GM08714 (cell line): ENCODE measurements around the gene GFY.
A peak's percentile ranks its signal among the peaks of the same experiment; 100 is the strongest.
"Not testable (repeated sequence)": the region's sequence is repeated elsewhere in the genome, so short reads cannot be mapped to it uniquely, and the experiment has no call there.

Experiments
- H3K4me3 ChIP-seq: fragments of 200-500 bp; sonication (Bioruptor generic); 2 replicates; pipeline ENCODE4 v1.5.1; 2014; ENCODE audit warnings: mild to moderate bottlenecking, low read length, inconsistent platforms
- ZNF274 ChIP-seq: IDR thresholded peaks from 2 replicates; pipeline ENCODE4 v1.6.1; 2012; ENCODE audit warnings: mild to moderate bottlenecking, low read depth, low read length

GFY gene

DNA sequence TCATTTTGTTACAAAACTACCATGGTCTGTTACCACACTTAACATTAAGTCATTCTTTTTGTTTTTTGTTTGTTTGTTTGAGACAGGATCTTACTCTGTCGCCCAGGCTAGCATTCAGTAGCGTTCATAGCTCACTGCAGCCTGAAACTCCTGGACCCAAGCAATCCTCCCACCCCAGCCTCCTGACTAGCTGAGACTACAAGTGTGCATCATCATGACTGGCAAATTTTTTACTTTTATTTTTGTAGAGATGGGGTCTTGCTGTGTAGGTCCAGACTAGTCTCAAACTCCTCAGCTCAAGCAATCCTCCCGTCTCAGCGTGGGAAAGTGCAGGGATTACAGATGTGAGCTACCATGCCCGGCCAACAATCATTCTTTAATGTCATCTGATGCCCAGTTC, 31.1 kb downstream of the GFY start:
- no peak for TF ChIP-seq ZNF274

DNA sequence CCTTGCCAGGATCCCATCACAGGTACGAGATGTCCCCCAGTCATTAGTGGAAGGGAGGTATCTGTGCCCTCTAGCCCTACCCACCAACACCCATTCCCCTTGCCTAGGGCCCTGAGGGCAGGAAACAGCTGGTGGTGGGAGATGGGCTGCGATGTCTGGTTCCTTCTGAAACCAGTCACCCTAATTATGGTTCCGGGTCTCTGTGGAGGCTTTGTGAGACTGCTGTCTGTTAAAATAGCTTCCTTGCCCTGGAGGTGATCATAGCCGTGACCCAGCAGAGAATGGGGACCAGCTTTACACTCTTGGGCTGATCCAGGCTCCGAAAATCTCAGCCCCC, 33.3 kb downstream of the GFY start:
- no peak for TF ChIP-seq ZNF274
- no peak overlapping the region for H3K4me3 ChIP-seq

More for the DNA sequence above, 31.1 kb downstream of the GFY start:
- H3K4me3 ChIP-seq, result no peak overlapping the region

DNA sequence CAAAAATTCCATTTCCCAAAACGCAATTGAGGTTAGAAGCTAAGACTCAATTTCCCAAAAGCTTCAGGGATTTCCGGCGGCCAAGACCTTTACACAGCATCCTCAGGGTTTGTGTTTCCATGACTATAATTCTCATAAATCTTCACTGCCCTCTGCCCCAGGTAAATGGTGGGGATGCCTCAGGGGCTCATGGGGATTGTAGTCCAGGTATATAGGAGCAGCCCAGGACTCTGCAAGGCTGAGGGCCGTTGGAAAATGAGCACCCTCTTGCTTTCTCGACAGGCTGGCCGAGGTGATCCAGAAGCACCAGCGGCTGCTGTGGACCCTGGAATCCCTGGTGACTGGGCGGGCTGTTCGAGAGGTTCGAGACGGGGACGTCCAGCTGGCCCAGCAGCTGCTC, 34.2 kb downstream of the GFY start:
- no peak for TF ChIP-seq ZNF274
- no peak overlapping the region for H3K4me3 ChIP-seq

DNA sequence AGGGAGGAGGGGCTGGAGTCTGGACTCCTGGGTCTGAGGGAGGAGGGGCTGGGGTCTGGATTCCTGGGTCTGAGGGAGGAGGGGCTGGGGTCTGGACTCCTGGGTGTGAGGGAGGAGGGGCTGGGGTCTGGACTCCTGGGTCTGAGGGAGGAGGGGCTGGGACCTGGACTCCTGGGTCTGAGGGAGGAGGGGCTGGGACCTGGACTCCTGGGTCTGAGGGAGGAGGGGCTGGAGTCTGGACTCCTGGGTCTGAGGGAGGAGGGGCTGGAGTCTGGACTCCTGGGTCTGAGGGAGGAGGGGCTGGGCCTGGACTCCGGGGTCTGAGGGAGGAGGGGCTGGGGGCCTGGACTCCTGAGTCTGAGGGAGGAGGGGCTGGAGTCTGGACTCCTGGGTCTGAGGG, 35.9 kb downstream of the GFY start:
- H3K4me3 ChIP-seq, result not testable (repeated sequence)

DNA sequence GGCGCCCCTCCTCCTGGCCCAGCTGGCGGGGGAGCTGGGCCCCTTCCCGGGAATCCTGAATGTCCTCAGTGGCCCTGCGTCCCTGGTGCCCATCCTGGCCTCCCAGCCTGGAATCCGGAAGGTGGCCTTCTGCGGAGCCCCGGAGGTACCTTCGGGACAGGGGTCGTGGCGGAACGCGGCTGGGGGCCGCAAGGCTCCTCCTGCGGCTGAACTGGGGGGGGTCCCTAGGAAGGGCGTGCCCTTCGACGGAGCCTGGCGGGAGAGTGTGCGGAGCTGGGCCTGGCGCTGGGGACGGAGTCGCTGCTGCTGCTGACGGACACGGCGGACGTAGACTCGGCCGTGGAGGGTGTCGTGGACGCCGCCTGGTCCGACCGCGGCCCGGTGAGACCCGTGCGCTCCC, 36.5 kb downstream of the GFY start:
- no peak for TF ChIP-seq ZNF274
- no peak overlapping the region for H3K4me3 ChIP-seq

DNA sequence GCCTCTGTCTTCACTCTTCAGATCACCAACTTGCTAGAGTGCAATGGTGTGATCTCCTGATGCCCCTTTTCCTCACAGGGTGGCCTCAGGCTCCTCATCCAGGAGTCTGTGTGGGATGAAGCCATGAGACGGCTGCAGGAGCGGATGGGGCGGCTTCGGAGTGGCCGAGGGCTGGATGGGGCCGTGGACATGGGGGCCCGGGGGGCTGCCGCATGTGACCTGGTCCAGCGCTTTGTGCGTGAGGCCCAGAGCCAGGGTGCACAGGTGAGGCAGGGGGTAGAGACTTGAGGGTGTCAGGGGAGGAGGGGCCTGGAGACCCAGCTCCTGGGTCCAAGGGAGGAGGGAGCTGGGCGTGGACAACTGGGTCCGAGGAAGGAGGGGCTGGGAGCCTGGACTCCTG, 37.3 kb downstream of the GFY start:
- H3K4me3 ChIP-seq, result no peak overlapping the region
- no peak for TF ChIP-seq ZNF274

DNA sequence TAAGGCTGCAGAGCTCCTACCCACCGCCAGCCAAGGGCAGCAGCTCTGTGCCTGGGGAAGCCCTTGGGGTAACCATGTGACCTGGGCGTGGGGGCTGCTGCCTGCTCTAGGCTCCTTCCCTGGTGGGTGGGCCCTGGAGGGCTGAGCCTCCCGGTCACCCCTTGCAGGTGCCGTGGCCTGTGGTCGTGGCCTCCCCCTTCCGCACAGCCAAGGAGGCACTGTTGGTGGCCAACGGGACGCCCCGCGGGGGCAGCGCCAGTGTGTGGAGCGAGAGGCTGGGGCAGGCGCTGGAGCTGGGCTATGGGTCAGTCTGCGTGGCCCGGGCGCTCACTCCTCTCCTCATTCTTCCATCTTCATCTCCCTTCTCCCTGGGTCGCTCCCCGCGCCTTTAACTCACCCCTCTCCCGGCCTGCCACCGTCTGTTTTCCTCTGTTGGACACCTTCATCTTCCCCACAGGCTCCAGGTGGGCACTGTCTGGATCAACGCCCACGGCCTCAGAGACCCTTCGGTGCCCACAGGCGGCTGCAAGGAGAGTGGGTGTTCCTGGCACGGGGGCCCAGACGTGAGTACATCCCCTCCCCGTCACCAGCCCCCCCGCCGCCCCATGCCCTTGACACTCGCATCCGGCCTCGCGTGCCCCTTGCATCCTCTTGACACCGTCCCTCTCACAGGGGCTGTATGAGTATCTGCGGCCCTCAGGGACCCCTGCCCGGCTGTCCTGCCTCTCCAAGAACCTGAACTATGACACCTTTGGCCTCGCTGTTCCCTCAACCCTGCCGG, 39.0 kb downstream of the GFY start:
- H3K4me3 ChIP-seq, result no peak overlapping the region
- TF ChIP-seq ZNF274, result no peak

DNA sequence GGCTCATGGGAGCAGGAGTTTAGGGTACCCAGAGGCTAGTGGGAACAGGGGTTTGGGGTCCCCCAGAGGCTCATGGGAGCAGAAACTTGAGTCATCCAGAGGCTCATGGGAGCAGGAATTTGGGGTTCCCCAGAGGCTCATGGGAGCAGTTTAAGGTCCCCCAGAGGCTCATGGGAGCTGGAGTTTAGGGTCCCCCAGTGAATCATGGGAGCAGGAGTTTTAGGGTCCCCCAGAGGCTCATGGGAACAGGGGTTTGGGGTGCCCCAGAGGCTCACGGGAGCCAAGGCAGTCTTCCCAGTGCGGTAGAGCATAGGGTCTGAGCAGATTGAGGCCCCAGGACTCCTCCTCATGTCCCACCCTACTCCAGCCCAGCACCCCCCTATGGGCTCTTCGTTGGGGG, 40.2 kb downstream of the GFY start:
- no peak for TF ChIP-seq ZNF274
- H3K4me3 ChIP-seq, result no peak overlapping the region

DNA sequence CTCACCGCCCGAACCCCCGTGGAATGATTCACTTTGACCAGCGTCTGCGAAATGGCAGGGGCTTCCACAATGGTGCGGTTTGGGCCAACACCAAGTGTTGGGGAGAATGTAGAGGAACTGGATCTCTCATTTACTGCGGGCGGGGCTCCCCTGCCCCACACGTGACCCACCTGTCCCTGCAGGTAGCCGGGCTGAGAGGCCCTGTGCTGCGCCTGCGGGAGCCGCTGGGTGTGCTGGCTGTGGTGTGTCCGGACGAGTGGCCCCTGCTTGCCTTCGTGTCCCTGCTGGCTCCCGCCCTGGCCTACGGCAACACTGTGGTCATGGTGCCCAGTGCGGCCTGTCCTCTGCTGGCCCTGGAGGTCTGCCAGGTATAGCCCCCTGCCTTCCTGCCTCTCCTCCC, 43.0 kb downstream of the GFY start:
- no peak overlapping the region for H3K4me3 ChIP-seq
- TF ChIP-seq ZNF274, result no peak

DNA sequence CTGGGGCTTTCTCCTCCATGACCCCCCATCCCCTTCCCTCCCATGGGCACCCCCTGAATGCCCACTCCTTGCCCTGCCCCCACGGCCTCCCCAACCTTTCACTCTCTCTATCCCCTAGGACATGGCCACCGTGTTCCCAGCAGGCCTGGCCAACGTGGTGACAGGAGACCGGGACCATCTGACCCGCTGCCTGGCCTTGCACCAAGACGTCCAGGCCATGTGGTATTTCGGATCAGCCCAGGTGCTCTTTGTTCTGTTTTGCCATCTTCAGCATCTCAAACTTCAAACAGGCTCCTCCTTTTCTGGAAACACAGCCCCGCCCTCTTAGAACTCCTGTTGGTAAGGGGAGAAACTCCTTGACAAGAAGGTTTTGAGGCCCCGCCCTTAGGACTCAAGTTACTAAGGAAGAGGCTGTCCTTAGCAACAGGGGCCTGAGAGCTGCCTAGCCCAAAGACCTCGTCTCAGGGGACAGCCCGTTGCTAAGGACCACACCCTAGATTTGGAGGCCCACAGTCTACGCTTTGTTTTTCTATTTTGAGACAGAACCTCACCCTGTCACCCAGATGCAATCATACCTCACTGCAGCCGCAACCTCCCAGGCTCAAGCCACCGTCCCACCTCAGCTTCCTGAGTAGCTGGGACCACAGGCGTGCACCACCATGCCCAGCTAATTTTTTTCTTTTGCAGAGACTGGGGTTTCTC, 43.7 kb downstream of the GFY start:
- H3K4me3 ChIP-seq, result no peak overlapping the region

DNA sequence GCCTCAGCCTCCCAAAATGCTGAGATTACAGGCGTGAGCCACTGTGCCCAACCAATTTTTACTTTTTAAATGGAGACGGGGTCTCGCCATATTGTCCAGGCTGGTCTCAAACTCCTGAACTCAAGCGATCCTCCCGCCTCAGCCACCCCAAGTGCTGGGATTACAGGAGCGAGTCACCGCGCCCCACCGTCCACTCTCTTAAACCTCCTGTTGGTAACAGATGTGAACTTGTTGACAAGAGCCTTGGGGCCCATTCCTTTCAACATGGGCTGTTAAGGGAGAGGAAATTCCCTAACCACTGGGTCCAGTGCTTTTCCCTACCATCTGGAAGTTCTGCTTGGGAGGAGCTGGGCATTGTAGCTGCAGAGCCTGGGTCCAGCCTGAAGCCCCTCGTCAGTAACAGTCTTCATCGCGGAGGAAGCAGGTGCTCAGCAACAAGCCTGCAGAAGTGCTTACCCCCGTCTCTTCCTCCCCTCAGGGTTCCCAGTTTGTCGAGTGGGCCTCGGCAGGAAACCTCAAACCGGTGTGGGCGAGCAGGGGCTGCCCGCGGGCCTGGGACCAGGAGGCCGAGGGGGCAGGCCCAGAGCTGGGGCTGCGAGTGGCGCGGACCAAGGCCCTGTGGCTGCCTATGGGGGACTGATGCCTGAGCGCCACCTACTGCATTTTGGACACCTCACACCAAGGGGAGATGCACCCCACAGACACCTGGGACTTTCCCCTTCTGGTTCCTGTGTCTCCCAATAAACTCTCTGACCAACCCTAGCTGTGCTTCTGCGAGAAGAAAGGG, 44.8 kb downstream of the GFY start:
- no peak overlapping the region for H3K4me3 ChIP-seq
- no peak for TF ChIP-seq ZNF274

More for the DNA sequence above, 43.7 kb downstream of the GFY start:
- no peak for TF ChIP-seq ZNF274

DNA sequence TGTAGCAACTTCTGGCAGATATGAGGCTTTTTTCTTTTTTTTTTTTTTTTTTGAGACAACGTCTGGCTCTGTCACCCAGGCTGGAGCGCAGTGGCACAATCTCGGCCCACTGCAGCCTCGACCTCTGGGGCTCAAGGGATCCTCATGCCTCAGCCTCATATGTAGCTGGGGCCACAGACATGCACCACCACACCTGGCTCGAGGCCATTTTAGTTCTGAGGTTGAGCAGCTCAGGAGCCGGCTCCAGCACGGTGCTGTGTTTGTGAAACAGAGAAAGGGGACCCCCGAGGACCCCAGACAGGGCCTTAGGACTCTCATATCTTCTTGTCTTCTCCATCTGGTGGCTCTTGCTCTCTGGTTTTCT, 45.4 kb downstream of the GFY start:
- H3K4me3 ChIP-seq, result no peak overlapping the region
- TF ChIP-seq ZNF274, result no peak

DNA sequence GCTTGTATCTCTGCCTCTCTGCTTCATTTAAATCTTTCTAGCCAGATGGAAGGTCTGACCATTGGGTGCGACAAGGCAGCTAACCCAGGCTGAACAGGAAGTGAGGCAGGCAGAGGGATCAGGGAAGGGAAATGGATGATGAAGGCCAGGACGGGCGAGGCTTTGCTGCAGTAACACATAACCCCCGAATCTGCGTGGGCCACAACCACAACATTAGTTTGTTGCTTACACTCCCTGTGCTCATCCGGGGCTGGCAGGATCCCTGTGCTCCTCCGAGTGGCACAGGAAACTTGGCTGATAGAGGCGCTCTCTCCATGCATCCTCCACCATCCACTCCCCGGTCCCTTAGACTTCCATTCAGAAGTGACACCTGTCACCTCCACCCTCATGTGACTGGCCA, 47.7 kb downstream of the GFY start:
- TF ChIP-seq ZNF274, result no peak
- no peak overlapping the region for H3K4me3 ChIP-seq

DNA sequence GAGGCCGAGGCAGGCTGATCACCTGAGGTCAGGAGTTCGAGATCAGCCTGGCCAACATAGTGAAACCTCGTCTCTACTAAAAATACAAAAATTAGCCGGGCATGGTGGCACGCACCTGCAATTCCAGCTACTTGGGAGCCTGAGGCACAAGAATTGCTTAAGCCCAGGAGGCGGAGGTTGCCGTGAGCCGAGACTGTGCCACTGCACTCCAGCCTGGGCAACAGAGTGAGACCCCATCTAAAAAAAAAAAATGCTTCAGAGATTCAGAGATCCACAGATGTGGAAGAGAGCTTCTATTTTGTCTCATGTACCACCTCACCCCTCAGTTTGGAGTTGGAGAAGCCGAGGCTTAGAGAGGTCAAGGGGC, 48.3 kb downstream of the GFY start:
- peak overlapping the region; percentile 51; the same call in 1 of the 2 replicates for H3K4me3 ChIP-seq
